ENCODE data around the gene NID2. TPM values are rescaled to one million over a fixed set of nuclear protein-coding genes. Genes with fewer than 3 reads are reported as not detected.

The NID2 gene, protein sequence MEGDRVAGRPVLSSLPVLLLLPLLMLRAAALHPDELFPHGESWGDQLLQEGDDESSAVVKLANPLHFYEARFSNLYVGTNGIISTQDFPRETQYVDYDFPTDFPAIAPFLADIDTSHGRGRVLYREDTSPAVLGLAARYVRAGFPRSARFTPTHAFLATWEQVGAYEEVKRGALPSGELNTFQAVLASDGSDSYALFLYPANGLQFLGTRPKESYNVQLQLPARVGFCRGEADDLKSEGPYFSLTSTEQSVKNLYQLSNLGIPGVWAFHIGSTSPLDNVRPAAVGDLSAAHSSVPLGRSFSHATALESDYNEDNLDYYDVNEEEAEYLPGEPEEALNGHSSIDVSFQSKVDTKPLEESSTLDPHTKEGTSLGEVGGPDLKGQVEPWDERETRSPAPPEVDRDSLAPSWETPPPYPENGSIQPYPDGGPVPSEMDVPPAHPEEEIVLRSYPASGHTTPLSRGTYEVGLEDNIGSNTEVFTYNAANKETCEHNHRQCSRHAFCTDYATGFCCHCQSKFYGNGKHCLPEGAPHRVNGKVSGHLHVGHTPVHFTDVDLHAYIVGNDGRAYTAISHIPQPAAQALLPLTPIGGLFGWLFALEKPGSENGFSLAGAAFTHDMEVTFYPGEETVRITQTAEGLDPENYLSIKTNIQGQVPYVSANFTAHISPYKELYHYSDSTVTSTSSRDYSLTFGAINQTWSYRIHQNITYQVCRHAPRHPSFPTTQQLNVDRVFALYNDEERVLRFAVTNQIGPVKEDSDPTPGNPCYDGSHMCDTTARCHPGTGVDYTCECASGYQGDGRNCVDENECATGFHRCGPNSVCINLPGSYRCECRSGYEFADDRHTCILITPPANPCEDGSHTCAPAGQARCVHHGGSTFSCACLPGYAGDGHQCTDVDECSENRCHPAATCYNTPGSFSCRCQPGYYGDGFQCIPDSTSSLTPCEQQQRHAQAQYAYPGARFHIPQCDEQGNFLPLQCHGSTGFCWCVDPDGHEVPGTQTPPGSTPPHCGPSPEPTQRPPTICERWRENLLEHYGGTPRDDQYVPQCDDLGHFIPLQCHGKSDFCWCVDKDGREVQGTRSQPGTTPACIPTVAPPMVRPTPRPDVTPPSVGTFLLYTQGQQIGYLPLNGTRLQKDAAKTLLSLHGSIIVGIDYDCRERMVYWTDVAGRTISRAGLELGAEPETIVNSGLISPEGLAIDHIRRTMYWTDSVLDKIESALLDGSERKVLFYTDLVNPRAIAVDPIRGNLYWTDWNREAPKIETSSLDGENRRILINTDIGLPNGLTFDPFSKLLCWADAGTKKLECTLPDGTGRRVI (N-terminal part only)
- total RNA-seq (2022; extraction: Qiagen RNA extraction; ENCODE audit: low read depth) = 13.3 to 22.6 TPM (median 18.7 TPM) in 5 replicates

DNA sequence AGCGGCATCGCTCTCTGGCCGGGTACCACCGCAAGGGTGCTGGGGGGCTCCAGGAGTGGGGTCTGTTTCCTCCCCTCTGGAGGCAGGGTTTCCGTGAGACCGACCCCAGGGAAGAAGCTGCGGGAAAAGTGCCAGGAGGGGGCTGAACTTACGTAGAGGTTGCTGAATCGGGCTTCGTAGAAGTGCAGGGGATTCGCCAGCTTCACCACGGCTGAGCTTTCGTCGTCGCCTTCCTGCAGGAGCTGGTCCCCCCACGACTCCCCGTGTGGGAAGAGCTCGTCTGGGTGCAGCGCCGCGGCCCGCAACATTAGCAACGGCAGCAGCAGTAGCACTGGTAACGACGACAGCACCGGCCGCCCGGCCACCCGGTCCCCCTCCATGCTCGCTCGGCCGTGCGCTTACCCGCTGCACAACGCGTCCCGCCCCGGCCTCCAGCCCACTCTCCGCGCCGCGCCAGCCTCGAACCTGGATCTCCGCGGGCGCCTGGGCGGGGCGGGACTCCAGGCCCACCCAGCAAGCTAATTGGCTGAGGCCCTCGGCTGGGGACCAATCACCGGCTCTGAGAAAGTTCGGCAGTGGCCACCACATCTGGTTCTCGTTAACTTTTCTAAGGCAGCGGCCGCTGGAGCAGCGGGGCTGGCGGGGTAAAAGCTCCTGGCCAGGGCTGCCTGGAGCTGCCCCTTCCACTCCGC is at the start of gene NID2:
Gene NID2, minus strand, starts transcription at position 445 of the 692 bp plus-strand sequence. Its CDS starts 65 bp downstream, at position 380.

DNA sequence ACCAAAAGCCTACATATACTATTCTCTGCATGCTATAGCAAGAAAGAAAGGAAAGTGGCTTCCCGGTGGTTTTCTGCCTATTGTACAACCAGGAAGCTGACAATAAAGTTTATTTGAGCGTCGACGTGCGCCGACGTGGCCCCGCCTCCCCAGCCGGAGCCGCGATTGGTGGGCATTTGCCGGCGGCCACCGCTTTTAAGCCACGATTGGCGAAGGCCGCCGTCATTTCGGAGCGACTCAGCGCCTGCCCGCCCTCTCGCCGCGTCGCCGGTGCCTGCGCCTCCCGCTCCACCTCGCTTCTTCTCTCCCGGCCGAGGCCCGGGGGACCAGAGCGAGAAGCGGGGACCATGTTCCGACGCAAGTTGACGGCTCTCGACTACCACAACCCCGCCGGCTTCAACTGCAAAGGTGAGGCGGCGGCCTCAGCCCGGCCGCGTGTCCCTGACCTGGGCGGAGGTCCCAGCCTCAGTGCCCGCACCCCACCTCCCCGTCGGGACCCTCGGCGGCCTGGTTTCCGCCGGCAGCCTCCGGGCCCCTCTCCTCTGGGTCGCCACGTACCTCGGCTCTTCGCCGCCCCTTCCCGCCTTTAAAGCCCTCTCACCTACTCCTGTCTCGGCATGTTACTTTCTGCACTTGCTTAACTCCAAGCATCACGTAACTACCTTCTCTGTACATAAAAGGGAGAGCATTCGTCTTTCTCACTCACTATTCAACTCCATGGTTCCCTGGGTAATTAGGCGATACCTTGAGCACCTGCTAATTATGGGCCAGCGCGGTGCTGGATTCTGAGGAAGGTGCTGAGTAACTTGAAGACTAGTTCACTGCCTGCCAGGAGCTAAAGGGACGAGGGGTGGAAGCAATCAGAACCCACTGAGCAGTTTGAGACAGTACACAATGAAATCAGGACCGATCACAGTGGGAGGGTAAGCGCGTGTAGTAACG is 79.3 kb downstream of the NID2 start, which contains the start of gene RTRAF:
Gene RTRAF, plus strand, starts transcription at position 254 of the 942 bp plus-strand sequence. Its CDS starts 94 bp downstream, at position 348.

Other genes starting within 250 kb of the NID2 start
- gene GNG2, start 208.4 kb downstream of the NID2 start, total RNA-seq (2022; extraction: Qiagen RNA extraction; ENCODE audit: low read depth) = 2.8 to 4.2 TPM (median 3.8 TPM) in 5 replicates
- gene RTRAF, start 79.5 kb downstream of the NID2 start, total RNA-seq (2022; extraction: Qiagen RNA extraction; ENCODE audit: low read depth) = 253 to 260 TPM (median 256 TPM) in 5 replicates
- not detected in 5 replicates for gene PTGDR, start 198.6 kb upstream of the NID2 start, total RNA-seq (2022; extraction: Qiagen RNA extraction; ENCODE audit: low read depth)
- gene PTGER2, start 245.3 kb upstream of the NID2 start, total RNA-seq (2022; extraction: Qiagen RNA extraction; ENCODE audit: low read depth) = 2.2 to 3.8 TPM (median 3.2 TPM) in 5 replicates